MM.1S (cell line): ENCODE measurements around the gene FAM9C.

Experiments used
- CTCF ChIP-seq: fragments of 300-600 bp; sonication (generic); IDR thresholded peaks from 2 replicates; pipeline ENCODE4 v1.5.1; 2016; ENCODE audit warnings: antibody characterized with exemption, low read length, mixed read lengths
- EZH2 ChIP-seq: fragments of 300-600 bp; sonication (generic); optimal IDR thresholded peaks from 2 replicates; pipeline ENCODE3; 2017; ENCODE audit warnings: low read depth, mild to moderate bottlenecking, antibody characterized with exemption, low read length, mixed read lengths
- EZH2phosphoT487 ChIP-seq: fragments of 300-600 bp; sonication (generic); IDR thresholded peaks from 2 replicates; pipeline ENCODE4 v1.6.1; 2018; ENCODE audit warnings: antibody characterized with exemption, low read length

DNA sequence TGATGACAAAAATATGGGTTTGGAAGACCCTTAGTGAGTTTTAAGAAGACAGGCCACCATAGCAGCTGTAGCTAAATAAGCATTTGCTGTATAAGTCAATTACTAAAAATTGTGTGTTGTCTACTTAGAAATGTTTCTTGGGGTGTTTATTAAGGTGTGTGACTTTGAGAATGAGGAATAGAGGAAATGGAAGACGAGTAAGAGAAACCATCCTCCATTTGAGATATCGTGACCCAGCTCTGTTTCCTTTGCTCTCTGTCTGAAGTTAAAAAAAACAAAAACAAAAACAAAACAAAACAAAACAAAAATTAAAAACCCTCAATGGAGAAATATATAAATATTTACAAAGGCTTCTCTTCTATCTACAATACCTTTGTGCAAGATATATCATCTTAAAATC lies 41.7 kb upstream of the FAM9C start:
- TF ChIP-seq CTCF = no peak
- no peak for TF ChIP-seq EZH2
- no peak for TF ChIP-seq EZH2phosphoT487
